ENCODE measurements around the gene LEKR1.
"Not testable (repeated sequence)": the region's sequence is repeated elsewhere in the genome, so short reads cannot be mapped to it uniquely, and the experiment has no call there.

Gene LEKR1

DNA sequence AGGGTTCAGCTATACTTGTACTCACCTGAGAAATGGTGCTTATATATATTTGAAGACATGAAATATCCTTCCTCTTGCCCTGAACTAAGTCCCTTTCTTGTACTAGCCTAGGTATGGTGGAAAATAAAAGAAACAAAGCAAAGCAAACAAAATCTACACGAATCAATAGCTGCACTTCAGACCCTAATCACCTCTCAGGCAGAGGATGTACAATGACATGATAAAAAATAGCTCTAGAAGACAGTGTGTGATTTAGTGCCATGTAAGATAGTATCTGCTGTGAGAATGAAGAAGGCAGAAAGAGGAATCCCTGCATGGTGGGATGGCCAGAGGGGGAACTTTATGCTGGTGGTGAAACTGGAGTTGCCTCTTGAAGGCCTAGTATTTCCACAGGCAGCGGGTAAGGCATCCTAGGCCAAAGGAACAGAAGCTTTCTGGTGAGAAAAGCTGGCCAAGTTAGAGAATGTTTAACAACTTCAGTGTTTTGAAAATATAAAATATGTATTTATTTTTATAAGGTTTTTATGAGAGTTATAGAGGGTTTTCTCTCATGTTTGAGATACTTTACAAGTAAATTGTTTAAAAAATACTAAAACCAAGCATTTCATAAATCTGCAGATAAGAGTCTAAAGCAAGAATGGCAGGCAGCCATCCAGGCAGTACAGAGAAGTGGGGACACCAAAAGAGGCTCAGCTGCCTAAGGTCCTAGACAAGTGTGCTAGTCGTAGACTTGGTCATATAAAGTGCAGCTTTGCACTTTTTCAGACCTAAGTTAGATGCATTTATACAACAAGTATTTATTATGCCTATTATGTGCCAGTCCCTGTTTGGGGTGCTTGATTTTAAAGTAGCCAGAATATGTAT is 14.9 kb downstream of the LEKR1 start:
- H3K9me3 Mint-ChIP-seq (ENCODE audit: low read depth), result no peaks in the 10 kb centered on the region
- peaks cover 6% of the 10 kb centered on the region for H3K36me3 Mint-ChIP-seq
- H3K27ac Mint-ChIP-seq, result no peak overlapping the region
- H3K27me3 Mint-ChIP-seq, result no peaks in the 10 kb centered on the region
- no peak overlapping the region for H3K4me3 Mint-ChIP-seq
- H3K4me1 Mint-ChIP-seq (ENCODE audit: low read depth), result no peaks in the 10 kb centered on the region

GRCh38 chr3:156843071-156843808 is 17.1 kb downstream of the LEKR1 start:
- no peaks in the 10 kb centered on the region for H3K27me3 Mint-ChIP-seq
- no peaks in the 10 kb centered on the region for H3K4me1 Mint-ChIP-seq (ENCODE audit: low read depth)
- H3K27ac Mint-ChIP-seq, result no peak overlapping the region
- no peak overlapping the region for H3K4me3 Mint-ChIP-seq
- no peaks in the 10 kb centered on the region for H3K9me3 Mint-ChIP-seq (ENCODE audit: low read depth)
- peaks cover 8% of the 10 kb centered on the region for H3K36me3 Mint-ChIP-seq

- no peaks in the 10 kb centered on the region for H3K9me3 Mint-ChIP-seq (ENCODE audit: low read depth)
- H3K4me3 Mint-ChIP-seq, result no peak overlapping the region
- H3K36me3 Mint-ChIP-seq, result peaks cover 8% of the 10 kb centered on the region
- H3K27ac Mint-ChIP-seq, result no peak overlapping the region
- H3K27me3 Mint-ChIP-seq, result no peaks in the 10 kb centered on the region
- H3K4me1 Mint-ChIP-seq (ENCODE audit: low read depth), result no peaks in the 10 kb centered on the region
Observed at GRCh38 chr3:156847752-156848448, 21.7 kb downstream of the LEKR1 start.

DNA sequence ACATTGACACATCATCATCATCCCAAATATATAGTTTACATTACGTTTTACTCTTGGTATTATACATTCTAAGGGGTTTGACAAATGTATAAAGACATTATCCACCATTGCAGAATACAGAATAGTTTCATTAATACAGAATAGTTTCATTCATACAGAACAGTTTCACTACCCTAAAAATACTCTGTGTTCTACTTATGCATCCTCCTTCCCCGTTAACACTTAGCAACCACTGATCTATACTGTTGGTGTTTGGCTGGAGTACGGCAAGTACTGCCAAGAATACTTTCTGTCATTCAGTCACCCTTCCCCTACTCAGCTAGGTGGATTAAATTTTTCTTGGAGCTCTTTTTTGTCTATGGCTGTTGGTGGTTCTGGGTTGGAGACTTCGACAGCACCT is 33.4 kb downstream of the LEKR1 start:
- H3K27ac Mint-ChIP-seq, result no peak overlapping the region
- H3K27me3 Mint-ChIP-seq, result no peaks in the 10 kb centered on the region
- no peak overlapping the region for H3K4me3 Mint-ChIP-seq
- H3K9me3 Mint-ChIP-seq (ENCODE audit: low read depth), result no peaks in the 10 kb centered on the region
- no peaks in the 10 kb centered on the region for H3K4me1 Mint-ChIP-seq (ENCODE audit: low read depth)
- H3K36me3 Mint-ChIP-seq, result no peaks in the 10 kb centered on the region

- Mint-ChIP-seq H3K27ac (no peak overlapping the region), H3K9me3 (ENCODE audit: low read depth) (no peaks in the 10 kb centered on the region), H3K4me3 (no peak overlapping the region), H3K4me1 (ENCODE audit: low read depth) (no peaks in the 10 kb centered on the region), H3K27me3 (no peaks in the 10 kb centered on the region), H3K36me3 (no peaks in the 10 kb centered on the region)
Observed at GRCh38 chr3:156860873-156861272, 34.7 kb downstream of the LEKR1 start.

GRCh38 chr3:156862338-156862737 is 36.2 kb downstream of the LEKR1 start:
- Mint-ChIP-seq H3K36me3 (no peaks in the 10 kb centered on the region), H3K27me3 (no peaks in the 10 kb centered on the region), H3K4me1 (ENCODE audit: low read depth) (no peaks in the 10 kb centered on the region), H3K9me3 (ENCODE audit: low read depth) (no peaks in the 10 kb centered on the region), H3K27ac (no peak overlapping the region), H3K4me3 (no peak overlapping the region)

DNA sequence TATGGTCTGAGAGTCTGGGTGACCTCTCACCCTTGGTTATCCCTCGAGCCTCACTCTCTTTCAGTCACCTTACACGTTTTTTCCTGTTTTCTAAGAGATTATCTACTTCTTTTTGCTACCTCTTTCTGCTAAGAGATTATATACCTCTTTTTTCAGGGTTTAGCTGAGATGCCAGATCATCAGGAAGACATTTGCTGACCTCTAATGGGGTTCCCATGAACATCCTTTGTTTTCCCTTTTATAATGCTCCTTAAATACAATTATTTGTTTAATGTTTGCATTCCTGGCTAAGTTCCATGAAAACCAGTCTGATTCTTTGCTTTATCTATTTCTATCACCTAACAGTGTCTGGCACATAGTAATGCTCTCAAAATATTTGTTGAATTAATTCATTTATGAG is 39.6 kb downstream of the LEKR1 start:
- Mint-ChIP-seq H3K4me1 (ENCODE audit: low read depth) (no peaks in the 10 kb centered on the region), H3K27me3 (no peaks in the 10 kb centered on the region), H3K27ac (no peak overlapping the region), H3K4me3 (no peak overlapping the region), H3K9me3 (ENCODE audit: low read depth) (no peaks in the 10 kb centered on the region), H3K36me3 (peaks cover 4% of the 10 kb centered on the region)

DNA sequence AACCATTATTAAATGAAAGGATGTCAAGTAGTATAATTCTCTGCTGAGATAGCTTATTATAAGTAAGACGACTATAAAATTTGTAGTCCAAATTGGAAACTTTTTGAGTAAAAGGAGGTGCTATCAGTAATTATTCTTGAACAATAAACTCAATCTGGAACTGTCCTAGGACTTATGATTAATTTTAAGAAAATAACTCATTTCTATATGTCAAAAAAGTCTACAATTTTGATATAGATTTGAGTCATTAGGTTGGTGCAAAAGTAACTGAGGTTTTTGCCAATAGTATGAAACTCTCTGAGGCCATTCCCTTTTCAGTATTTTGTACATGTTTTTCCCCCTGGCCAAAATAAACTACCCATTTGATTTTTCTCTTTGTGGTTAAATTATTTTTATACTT is 41.0 kb downstream of the LEKR1 start:
- no peak overlapping the region for H3K4me3 Mint-ChIP-seq
- H3K36me3 Mint-ChIP-seq, result peaks cover 10% of the 10 kb centered on the region
- H3K9me3 Mint-ChIP-seq (ENCODE audit: low read depth), result no peaks in the 10 kb centered on the region
- no peaks in the 10 kb centered on the region for H3K27me3 Mint-ChIP-seq
- no peaks in the 10 kb centered on the region for H3K4me1 Mint-ChIP-seq (ENCODE audit: low read depth)
- H3K27ac Mint-ChIP-seq, result no peak overlapping the region

- H3K36me3 Mint-ChIP-seq, result peaks cover 14% of the 10 kb centered on the region
- no peaks in the 10 kb centered on the region for H3K4me1 Mint-ChIP-seq (ENCODE audit: low read depth)
- H3K27me3 Mint-ChIP-seq, result no peaks in the 10 kb centered on the region
- no peak overlapping the region for H3K4me3 Mint-ChIP-seq
- no peak overlapping the region for H3K27ac Mint-ChIP-seq
- peaks cover 2% of the 10 kb centered on the region for H3K9me3 Mint-ChIP-seq (ENCODE audit: low read depth)
Observed at GRCh38 chr3:156867920-156868319, 41.8 kb downstream of the LEKR1 start.

GRCh38 chr3:156873906-156874305 is 47.8 kb downstream of the LEKR1 start:
- H3K9me3 Mint-ChIP-seq (ENCODE audit: low read depth), result peaks cover 36% of the 10 kb centered on the region
- H3K27me3 Mint-ChIP-seq, result no peaks in the 10 kb centered on the region
- no peaks in the 10 kb centered on the region for H3K4me1 Mint-ChIP-seq (ENCODE audit: low read depth)
- H3K4me3 Mint-ChIP-seq, result no peak overlapping the region
- peaks cover 49% of the 10 kb centered on the region for H3K36me3 Mint-ChIP-seq
- no peak overlapping the region for H3K27ac Mint-ChIP-seq

GRCh38 chr3:156879491-156879890 is 53.3 kb downstream of the LEKR1 start:
- H3K4me1 Mint-ChIP-seq (ENCODE audit: low read depth); H3K27me3 Mint-ChIP-seq; H3K4me3 Mint-ChIP-seq; H3K27ac Mint-ChIP-seq: not testable (repeated sequence)
- Mint-ChIP-seq H3K9me3 (ENCODE audit: low read depth) (peaks cover 29% of the 10 kb centered on the region), H3K36me3 (peaks cover 37% of the 10 kb centered on the region)

- no peaks in the 10 kb centered on the region for H3K27me3 Mint-ChIP-seq
- peaks cover 19% of the 10 kb centered on the region for H3K9me3 Mint-ChIP-seq (ENCODE audit: low read depth)
- H3K27ac Mint-ChIP-seq, result no peak overlapping the region
- no peak overlapping the region for H3K4me3 Mint-ChIP-seq
- no peaks in the 10 kb centered on the region for H3K4me1 Mint-ChIP-seq (ENCODE audit: low read depth)
- peaks cover 22% of the 10 kb centered on the region for H3K36me3 Mint-ChIP-seq
Observed at GRCh38 chr3:156885761-156886160, 59.6 kb downstream of the LEKR1 start.

DNA sequence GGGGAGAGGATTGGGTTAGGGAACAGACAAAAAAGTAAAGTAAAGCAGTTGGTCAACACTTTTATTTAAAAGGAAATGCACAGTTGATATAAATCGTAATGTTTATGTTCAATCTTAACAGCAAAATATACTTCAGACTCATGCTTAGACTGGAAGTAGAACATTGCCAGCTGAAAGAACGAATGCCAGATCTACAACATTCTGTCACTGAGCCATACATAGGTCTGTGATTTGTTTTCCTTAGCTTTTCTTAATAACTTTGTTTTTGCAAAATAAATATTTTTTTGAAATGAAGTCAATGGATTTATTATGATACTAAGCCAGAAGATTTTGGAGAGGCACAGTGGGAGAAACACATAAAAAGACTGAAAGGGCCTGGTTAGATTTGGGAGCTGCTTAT is 62.0 kb downstream of the LEKR1 start:
- Mint-ChIP-seq H3K27me3 (no peaks in the 10 kb centered on the region), H3K36me3 (peaks cover 27% of the 10 kb centered on the region), H3K4me1 (ENCODE audit: low read depth) (no peaks in the 10 kb centered on the region), H3K4me3 (no peak overlapping the region), H3K27ac (no peak overlapping the region), H3K9me3 (ENCODE audit: low read depth) (peaks cover 17% of the 10 kb centered on the region)

GRCh38 chr3:156888576-156888975 is 62.4 kb downstream of the LEKR1 start:
- Mint-ChIP-seq H3K9me3 (ENCODE audit: low read depth) (peaks cover 15% of the 10 kb centered on the region), H3K27ac (no peak overlapping the region), H3K4me3 (no peak overlapping the region), H3K4me1 (ENCODE audit: low read depth) (no peaks in the 10 kb centered on the region), H3K36me3 (peaks cover 28% of the 10 kb centered on the region), H3K27me3 (no peaks in the 10 kb centered on the region)

GRCh38 chr3:156892701-156893100 is 66.5 kb downstream of the LEKR1 start:
- H3K27me3 Mint-ChIP-seq, result no peaks in the 10 kb centered on the region
- H3K9me3 Mint-ChIP-seq (ENCODE audit: low read depth), result peaks cover 10% of the 10 kb centered on the region
- H3K4me1 Mint-ChIP-seq (ENCODE audit: low read depth), result no peaks in the 10 kb centered on the region
- no peak overlapping the region for H3K27ac Mint-ChIP-seq
- peaks cover 18% of the 10 kb centered on the region for H3K36me3 Mint-ChIP-seq
- no peak overlapping the region for H3K4me3 Mint-ChIP-seq

All from activated naive CD8-positive, alpha-beta T cell (primary cell).